ENCODE results near the gene ALK. TPM values are rescaled to one million over a fixed set of nuclear protein-coding genes. Genes with fewer than 3 reads are reported as not detected.

Gene ALK
- total and polyA plus RNA-seq, 3 experiments from 2014 or later = not detected

DNA sequence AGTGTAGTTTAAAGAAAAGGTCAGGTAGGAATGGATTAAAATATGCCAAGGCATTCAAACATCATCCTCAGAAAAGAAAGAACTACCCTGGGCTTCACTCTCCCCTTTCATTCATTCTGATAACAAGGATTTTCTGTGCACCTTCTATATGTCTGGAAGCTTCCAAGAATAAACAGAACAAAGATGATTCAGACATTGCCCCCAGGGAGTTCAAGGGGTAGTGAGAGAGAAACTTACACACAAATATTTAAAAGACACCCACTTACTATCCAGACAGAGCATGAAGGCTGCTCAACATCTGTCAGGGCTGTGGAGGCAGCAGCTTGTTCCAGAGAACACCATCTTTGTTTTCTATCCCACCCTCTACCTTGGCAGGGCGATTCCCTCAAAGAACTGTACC is 140.5 kb downstream of the ALK start:
- no peak for DNase-seq
- no peaks in the 10 kb centered on the region for H3K4me1 Mint-ChIP-seq
- no peaks in the 10 kb centered on the region for H3K36me3 Mint-ChIP-seq
- Histone ChIP-seq H3K27ac (ENCODE audit: low read depth, low read length) (no peak overlapping the region), H3K36me3 (ENCODE audit: insufficient read depth, low read length) (no peaks in the 10 kb centered on the region), H3K4me3 (ENCODE audit: low read length) (no peak overlapping the region), H3K9me3 (ENCODE audit: low read length) (no peaks in the 10 kb centered on the region), H3K27me3 (ENCODE audit: insufficient read depth, low read length, poor library complexity, severe bottlenecking) (no peaks in the 10 kb centered on the region), H3K4me1 (ENCODE audit: insufficient read depth, low read length) (no peaks in the 10 kb centered on the region)
- H3K4me3 Mint-ChIP-seq = no peak overlapping the region
- peaks cover 17 to 28% of the 10 kb centered on the region in 2 donors for H3K27me3 Mint-ChIP-seq
- no peak overlapping the region for H3K27ac Mint-ChIP-seq
- no peaks in the 10 kb centered on the region for H3K9me3 Mint-ChIP-seq
- ChIA-PET POLR2A (no interaction called here), CTCF (no interaction called here)

DNA sequence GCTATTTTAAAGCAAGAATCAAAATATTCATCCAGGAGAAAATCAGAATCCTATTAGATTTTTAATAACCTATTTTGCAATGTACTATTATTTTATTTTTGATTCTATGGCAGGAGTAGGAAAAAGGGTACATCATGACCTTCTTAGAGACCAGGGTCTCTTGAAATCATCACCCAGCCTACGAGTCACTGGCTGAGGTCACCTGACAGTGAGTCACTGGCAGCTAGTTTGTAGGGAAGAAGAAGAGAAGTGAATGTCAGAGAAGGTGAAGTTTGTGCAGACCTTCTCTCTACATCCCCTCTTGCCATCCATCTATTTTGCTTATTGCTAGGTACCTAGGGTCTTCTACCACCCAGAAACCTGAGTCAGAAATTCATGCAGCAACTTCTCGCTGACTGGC is 144.2 kb downstream of the ALK start:
- no peaks in the 10 kb centered on the region for H3K4me1 Mint-ChIP-seq
- H3K27ac Mint-ChIP-seq = no peak overlapping the region
- peaks cover 14 to 20% of the 10 kb centered on the region in 2 donors for H3K27me3 Mint-ChIP-seq
- no peaks in the 10 kb centered on the region for H3K36me3 Mint-ChIP-seq
- no peak overlapping the region for H3K4me3 Mint-ChIP-seq
- ChIA-PET CTCF (no interaction called here), POLR2A (no interaction called here)
- no peak overlapping the region for H3K4me3 ChIP-seq (ENCODE audit: low read length)
- DNase-seq = no peak
- H3K27me3 ChIP-seq (ENCODE audit: insufficient read depth, low read length, poor library complexity, severe bottlenecking) = no peaks in the 10 kb centered on the region
- H3K9me3 ChIP-seq (ENCODE audit: low read length) = no peaks in the 10 kb centered on the region
- H3K27ac ChIP-seq (ENCODE audit: low read depth, low read length) = no peak overlapping the region
- H3K9me3 Mint-ChIP-seq = no peaks in the 10 kb centered on the region
- no peaks in the 10 kb centered on the region for H3K4me1 ChIP-seq (ENCODE audit: insufficient read depth, low read length)
- no peaks in the 10 kb centered on the region for H3K36me3 ChIP-seq (ENCODE audit: insufficient read depth, low read length)

DNA sequence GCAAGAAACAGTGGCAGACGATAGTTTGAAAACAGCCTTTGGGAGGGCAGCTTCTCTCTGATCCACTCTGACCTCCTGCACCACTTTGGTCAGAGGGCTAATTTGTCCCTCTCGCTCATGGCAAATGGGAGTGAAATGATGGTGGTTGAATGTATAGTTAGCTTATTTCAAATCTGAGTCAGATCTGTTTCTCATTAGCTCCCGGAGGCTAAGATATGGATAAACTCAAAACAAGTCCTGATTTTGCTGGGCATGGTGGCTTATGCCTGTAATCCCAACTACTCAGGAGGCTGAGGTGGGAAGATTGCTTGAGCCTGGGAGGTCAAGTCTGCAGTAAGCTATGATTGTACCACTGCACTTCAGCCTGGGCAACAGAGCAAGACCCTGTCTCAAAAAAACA is 145.0 kb downstream of the ALK start:
- H3K36me3 ChIP-seq (ENCODE audit: insufficient read depth, low read length) = no peaks in the 10 kb centered on the region
- no peak for DNase-seq
- Mint-ChIP-seq H3K36me3 (no peaks in the 10 kb centered on the region), H3K4me3 (no peak overlapping the region), H3K27me3 (peaks cover 15 to 19% of the 10 kb centered on the region in 2 donors), H3K27ac (no peak overlapping the region), H3K4me1 (no peaks in the 10 kb centered on the region), H3K9me3 (no peaks in the 10 kb centered on the region)
- no peaks in the 10 kb centered on the region for H3K4me1 ChIP-seq (ENCODE audit: insufficient read depth, low read length)
- H3K27ac ChIP-seq (ENCODE audit: low read depth, low read length) = no peak overlapping the region
- no peaks in the 10 kb centered on the region for H3K9me3 ChIP-seq (ENCODE audit: low read length)
- ChIA-PET CTCF (no interaction called here), POLR2A (no interaction called here)
- no peaks in the 10 kb centered on the region for H3K27me3 ChIP-seq (ENCODE audit: insufficient read depth, low read length, poor library complexity, severe bottlenecking)
- no peak overlapping the region for H3K4me3 ChIP-seq (ENCODE audit: low read length)

DNA sequence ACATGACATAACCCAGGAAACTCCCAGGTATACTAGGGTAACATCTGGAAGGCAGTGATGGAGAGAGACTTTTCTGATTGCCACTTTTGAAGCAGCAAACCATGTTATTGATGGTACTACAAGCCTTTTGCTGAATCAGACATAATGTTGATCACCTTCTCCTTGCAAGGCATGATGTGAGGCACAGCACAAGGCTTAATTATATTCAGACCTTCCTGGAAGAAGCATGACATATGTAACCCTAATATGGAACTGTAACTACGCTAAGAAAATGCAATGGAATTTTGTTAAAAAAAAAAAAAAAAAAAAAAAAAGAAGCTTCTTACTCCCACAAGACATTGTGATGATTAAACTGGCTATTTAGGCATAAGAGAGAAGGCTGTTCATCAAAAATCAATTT is 145.4 kb downstream of the ALK start:
- Mint-ChIP-seq H3K9me3 (no peaks in the 10 kb centered on the region), H3K36me3 (no peaks in the 10 kb centered on the region), H3K27ac (no peak overlapping the region), H3K4me3 (no peak overlapping the region), H3K4me1 (no peaks in the 10 kb centered on the region), H3K27me3 (peaks cover 17 to 21% of the 10 kb centered on the region in 2 donors)
- H3K4me3 ChIP-seq (ENCODE audit: low read length) = no peak overlapping the region
- no peaks in the 10 kb centered on the region for H3K36me3 ChIP-seq (ENCODE audit: insufficient read depth, low read length)
- no peak overlapping the region for H3K27ac ChIP-seq (ENCODE audit: low read depth, low read length)
- H3K4me1 ChIP-seq (ENCODE audit: insufficient read depth, low read length) = no peaks in the 10 kb centered on the region
- no peaks in the 10 kb centered on the region for H3K27me3 ChIP-seq (ENCODE audit: insufficient read depth, low read length, poor library complexity, severe bottlenecking)
- H3K9me3 ChIP-seq (ENCODE audit: low read length) = no peaks in the 10 kb centered on the region
- ChIA-PET CTCF (no interaction called here), POLR2A (no interaction called here)
- no peak for DNase-seq

DNA sequence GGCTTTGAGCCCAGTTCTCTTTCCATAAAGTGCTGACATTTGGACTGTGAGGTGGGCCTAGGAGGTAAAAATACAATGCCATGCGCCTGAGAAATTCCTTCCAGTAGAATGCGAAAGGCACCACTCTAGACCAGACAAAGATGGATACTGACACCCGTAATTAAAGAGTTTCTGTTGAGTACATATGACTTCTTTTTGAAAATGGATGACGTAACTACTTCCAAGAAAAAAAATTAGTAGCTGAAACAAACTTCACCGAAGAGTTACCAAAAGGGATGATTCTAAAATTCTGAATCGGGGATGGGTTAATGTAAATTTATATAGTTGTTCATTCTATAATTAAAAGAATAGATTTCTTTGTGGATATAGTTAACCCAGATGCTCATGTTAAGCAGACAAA is 146.8 kb downstream of the ALK start:
- H3K4me1 ChIP-seq (ENCODE audit: insufficient read depth, low read length) = no peaks in the 10 kb centered on the region
- Mint-ChIP-seq H3K4me3 (no peak overlapping the region), H3K27me3 (peaks cover 21 to 28% of the 10 kb centered on the region in 2 donors), H3K9me3 (no peaks in the 10 kb centered on the region), H3K36me3 (no peaks in the 10 kb centered on the region), H3K4me1 (no peaks in the 10 kb centered on the region), H3K27ac (no peak overlapping the region)
- H3K36me3 ChIP-seq (ENCODE audit: insufficient read depth, low read length) = no peaks in the 10 kb centered on the region
- H3K9me3 ChIP-seq (ENCODE audit: low read length) = no peaks in the 10 kb centered on the region
- POLR2A ChIA-PET = no interaction called here
- H3K27ac ChIP-seq (ENCODE audit: low read depth, low read length) = no peak overlapping the region
- no peak overlapping the region for H3K4me3 ChIP-seq (ENCODE audit: low read length)
- no peak for DNase-seq
- CTCF ChIA-PET = no interaction called here
- H3K27me3 ChIP-seq (ENCODE audit: insufficient read depth, low read length, poor library complexity, severe bottlenecking) = no peaks in the 10 kb centered on the region

DNA sequence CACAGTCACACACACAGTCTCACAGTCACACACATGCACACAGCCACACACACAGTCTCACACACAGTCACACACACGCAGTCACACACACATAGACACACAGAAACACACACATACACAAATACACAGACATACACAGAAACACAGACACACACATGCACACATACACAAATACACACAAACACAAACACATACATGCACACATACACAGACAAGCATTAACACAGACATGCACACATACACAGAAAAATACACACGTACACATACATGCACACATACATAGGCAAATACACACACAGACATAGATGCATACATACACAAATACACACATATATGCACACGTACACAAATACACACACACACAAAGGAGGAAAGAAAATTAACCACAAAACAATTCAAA is 150.5 kb downstream of the ALK start:
- CTCF ChIA-PET = no interaction called here
- Histone ChIP-seq H3K9me3 (ENCODE audit: low read length) (no peaks in the 10 kb centered on the region), H3K4me1 (ENCODE audit: insufficient read depth, low read length) (no peaks in the 10 kb centered on the region), H3K27me3 (ENCODE audit: insufficient read depth, low read length, poor library complexity, severe bottlenecking) (no peaks in the 10 kb centered on the region), H3K27ac (ENCODE audit: low read depth, low read length) (no peak overlapping the region), H3K36me3 (ENCODE audit: insufficient read depth, low read length) (no peaks in the 10 kb centered on the region), H3K4me3 (ENCODE audit: low read length) (no peak overlapping the region)
- POLR2A ChIA-PET = no interaction called here
- Mint-ChIP-seq H3K4me3 (no peak overlapping the region), H3K27me3 (peaks cover 18 to 29% of the 10 kb centered on the region in 2 donors), H3K36me3 (no peaks in the 10 kb centered on the region), H3K4me1 (no peaks in the 10 kb centered on the region), H3K9me3 (no peaks in the 10 kb centered on the region), H3K27ac (no peak overlapping the region)
- DNase-seq = no peak

DNA sequence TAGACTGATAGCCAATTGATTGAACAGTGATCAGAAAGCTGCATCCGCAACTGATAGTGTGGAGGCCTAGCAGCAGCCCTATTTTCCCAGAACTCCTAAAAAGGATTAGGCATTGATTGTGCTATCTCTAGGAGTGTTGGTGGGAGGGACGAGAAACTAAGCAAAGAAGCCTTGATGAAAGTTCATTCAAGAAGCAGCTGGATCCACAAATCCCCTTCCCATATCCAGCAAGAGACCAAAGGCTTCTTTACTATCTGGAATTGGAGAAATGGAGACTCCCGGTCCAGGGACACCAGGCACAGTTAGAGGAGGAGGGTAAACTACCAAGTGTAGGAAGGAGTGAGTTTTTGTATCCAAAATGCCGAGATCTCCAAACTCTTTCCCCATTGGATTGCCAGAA is 151.5 kb downstream of the ALK start:
- H3K4me3 Mint-ChIP-seq = no peak overlapping the region
- no peaks in the 10 kb centered on the region for H3K9me3 Mint-ChIP-seq
- no peaks in the 10 kb centered on the region for H3K4me1 Mint-ChIP-seq
- H3K27me3 ChIP-seq (ENCODE audit: insufficient read depth, low read length, poor library complexity, severe bottlenecking) = no peaks in the 10 kb centered on the region
- H3K27ac Mint-ChIP-seq = no peak overlapping the region
- DNase-seq = no peak
- no peak overlapping the region for H3K27ac ChIP-seq (ENCODE audit: low read depth, low read length)
- no peak overlapping the region for H3K4me3 ChIP-seq (ENCODE audit: low read length)
- no peaks in the 10 kb centered on the region for H3K36me3 Mint-ChIP-seq
- H3K36me3 ChIP-seq (ENCODE audit: insufficient read depth, low read length) = no peaks in the 10 kb centered on the region
- ChIA-PET CTCF (no interaction called here), POLR2A (no interaction called here)
- H3K4me1 ChIP-seq (ENCODE audit: insufficient read depth, low read length) = no peaks in the 10 kb centered on the region
- peaks cover 18 to 26% of the 10 kb centered on the region in 2 donors for H3K27me3 Mint-ChIP-seq
- no peaks in the 10 kb centered on the region for H3K9me3 ChIP-seq (ENCODE audit: low read length)

DNA sequence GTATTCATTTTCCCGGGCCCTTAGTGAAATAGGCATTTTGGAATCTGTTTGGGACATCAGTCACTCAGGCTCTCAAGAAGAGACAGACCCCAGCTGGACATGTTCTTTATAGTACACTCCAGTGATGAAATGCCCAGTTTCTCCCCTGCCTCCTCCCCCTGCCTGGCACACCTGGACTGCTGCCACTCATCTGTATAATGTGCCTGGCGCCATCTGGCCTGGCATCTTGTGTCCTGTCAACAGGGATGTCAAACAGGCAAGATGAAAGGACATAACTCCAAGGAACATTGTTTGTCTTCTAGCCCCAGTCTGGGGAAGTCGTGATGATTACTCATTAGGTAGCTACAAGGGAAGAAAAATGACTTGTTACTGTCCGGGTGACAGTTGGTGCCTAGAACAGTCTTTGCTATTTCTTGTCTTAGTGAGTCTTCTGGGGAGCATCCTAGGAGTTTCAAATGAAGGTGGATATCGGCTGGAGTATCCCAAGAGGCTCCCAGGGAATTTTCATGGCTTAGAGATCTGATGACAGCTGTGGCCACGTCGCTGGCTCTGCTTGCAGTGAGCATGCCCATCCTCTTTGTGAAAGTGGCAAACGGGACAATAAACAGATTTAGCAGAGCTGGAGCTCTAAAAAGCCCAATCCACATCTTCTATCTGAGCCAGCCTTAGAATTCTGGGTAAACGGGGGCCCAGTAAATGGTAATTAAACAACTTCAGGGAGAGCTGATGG is 153.6 kb downstream of the ALK start:
- H3K36me3 Mint-ChIP-seq = no peaks in the 10 kb centered on the region
- H3K4me3 Mint-ChIP-seq = no peak overlapping the region
- Histone ChIP-seq H3K9me3 (ENCODE audit: low read length) (no peaks in the 10 kb centered on the region), H3K27me3 (ENCODE audit: insufficient read depth, low read length, poor library complexity, severe bottlenecking) (no peaks in the 10 kb centered on the region), H3K27ac (ENCODE audit: low read depth, low read length) (no peak overlapping the region), H3K36me3 (ENCODE audit: insufficient read depth, low read length) (no peaks in the 10 kb centered on the region), H3K4me3 (ENCODE audit: low read length) (no peak overlapping the region), H3K4me1 (ENCODE audit: insufficient read depth, low read length) (no peaks in the 10 kb centered on the region)
- no peak overlapping the region for H3K27ac Mint-ChIP-seq
- ChIA-PET CTCF (no interaction called here), POLR2A (no interaction called here)
- DNase-seq = no peak
- H3K27me3 Mint-ChIP-seq = peaks cover 13 to 16% of the 10 kb centered on the region in 2 donors
- H3K9me3 Mint-ChIP-seq = no peaks in the 10 kb centered on the region
- no peaks in the 10 kb centered on the region for H3K4me1 Mint-ChIP-seq

DNA sequence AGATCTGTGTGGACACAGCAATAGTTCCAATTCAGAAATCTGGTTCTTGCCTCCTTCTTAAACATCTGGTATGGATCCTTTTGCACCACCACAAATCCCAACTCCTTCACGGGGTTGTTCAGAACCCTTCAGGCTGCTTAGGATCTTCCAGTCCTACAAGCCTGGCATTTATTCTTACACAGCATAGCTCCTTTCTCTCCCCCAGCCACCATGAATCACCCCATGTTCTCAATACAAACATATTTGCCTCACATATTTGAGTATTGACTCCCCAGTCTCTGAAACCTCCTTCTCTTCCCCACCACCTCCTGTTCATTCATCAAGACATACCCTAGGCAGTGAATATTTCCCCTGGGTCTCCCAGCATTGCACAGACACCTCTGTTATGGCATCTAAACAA is 155.2 kb downstream of the ALK start:
- no peaks in the 10 kb centered on the region for H3K9me3 ChIP-seq (ENCODE audit: low read length)
- ChIA-PET CTCF (no interaction called here), POLR2A (no interaction called here)
- no peaks in the 10 kb centered on the region for H3K36me3 ChIP-seq (ENCODE audit: insufficient read depth, low read length)
- no peak overlapping the region for H3K4me3 Mint-ChIP-seq
- H3K4me1 Mint-ChIP-seq = no peaks in the 10 kb centered on the region
- H3K4me3 ChIP-seq (ENCODE audit: low read length) = no peak overlapping the region
- H3K27me3 Mint-ChIP-seq = peaks cover 15 to 27% of the 10 kb centered on the region in 2 donors
- no peaks in the 10 kb centered on the region for H3K36me3 Mint-ChIP-seq
- H3K27ac ChIP-seq (ENCODE audit: low read depth, low read length) = no peak overlapping the region
- H3K4me1 ChIP-seq (ENCODE audit: insufficient read depth, low read length) = no peaks in the 10 kb centered on the region
- no peak for DNase-seq
- H3K9me3 Mint-ChIP-seq = no peaks in the 10 kb centered on the region
- no peak overlapping the region for H3K27ac Mint-ChIP-seq
- H3K27me3 ChIP-seq (ENCODE audit: insufficient read depth, low read length, poor library complexity, severe bottlenecking) = no peaks in the 10 kb centered on the region
